HG02798 (cell line): ENCODE data around the gene KDM8.
A peak's percentile ranks its signal among the peaks of the same experiment; 100 is the strongest.
"Not testable (repeated sequence)": the region's sequence is repeated elsewhere in the genome, so short reads cannot be mapped to it uniquely, and the experiment has no call there.

Experiments
- ATAC-seq: cut with Tn5 transposase; IDR thresholded peaks from one replicate; pipeline ENCODE4 v1.9.1; 2021; ENCODE audit warnings: mild to moderate bottlenecking; ENCODE audit not compliant: unreplicated experiment, poor library complexity

Gene KDM8

GRCh38 chr16:27190316-27190871, 12.9 kb upstream of the KDM8 start:
- no peak for ATAC-seq

GRCh38 chr16:27191352-27191924, 11.9 kb upstream of the KDM8 start:
- no peak for ATAC-seq

- no peak for ATAC-seq
Observed at GRCh38 chr16:27193300-27193990, 9.9 kb upstream of the KDM8 start.

GRCh38 chr16:27195076-27195741, 8.1 kb upstream of the KDM8 start:
- ATAC-seq, result no peak

GRCh38 chr16:27195941-27196595, 7.3 kb upstream of the KDM8 start:
- no peak for ATAC-seq

- ATAC-seq, result no peak
Observed at GRCh38 chr16:27197004-27197403, 6.3 kb upstream of the KDM8 start.

- no peak for ATAC-seq
Observed at GRCh38 chr16:27198451-27199234, 4.7 kb upstream of the KDM8 start.

- no peak for ATAC-seq
Observed at GRCh38 chr16:27199235-27199586, 4.1 kb upstream of the KDM8 start.

- peak; percentile 24 for ATAC-seq
Observed at GRCh38 chr16:27199736-27200135, 3.6 kb upstream of the KDM8 start.

- not testable (repeated sequence) for ATAC-seq
Observed at GRCh38 chr16:27200914-27201313, 2.4 kb upstream of the KDM8 start.

GRCh38 chr16:27202923-27203506, 311 bp upstream of the KDM8 start:
- peak; percentile 69 for ATAC-seq

GRCh38 chr16:27204312-27204915, 1.1 kb downstream of the KDM8 start:
- no peak for ATAC-seq

GRCh38 chr16:27205423-27206065, 2.2 kb downstream of the KDM8 start:
- no peak for ATAC-seq

- ATAC-seq, result not testable (repeated sequence)
Observed at GRCh38 chr16:27207121-27207520, 3.8 kb downstream of the KDM8 start.

GRCh38 chr16:27208081-27208680, 4.9 kb downstream of the KDM8 start:
- no peak for ATAC-seq

- ATAC-seq, result no peak
Observed at GRCh38 chr16:27208796-27209195, 5.5 kb downstream of the KDM8 start.

- ATAC-seq, result no peak
Observed at GRCh38 chr16:27209591-27209990, 6.3 kb downstream of the KDM8 start.

- ATAC-seq, result no peak
Observed at GRCh38 chr16:27210174-27210573, 6.8 kb downstream of the KDM8 start.

GRCh38 chr16:27211026-27211425, 7.7 kb downstream of the KDM8 start:
- ATAC-seq, result no peak
